BJ (cell line): ENCODE data around the gene SPON1. TPM values are rescaled to one million over a fixed set of nuclear protein-coding genes. Genes with fewer than 3 reads are reported as not detected.

ENCODE experiments used
- CTCF ChIA-PET: fragments of 350-600 bp; formaldehyde crosslinking; extraction: SDS; loops from one replicate; lab custom pipeline; 2021; ENCODE audit warnings: antibody characterized with exemption, inconsistent platforms; lab: Yijun Ruan, JAX
- POLR2A ChIA-PET: fragments of 300-600 bp; sonication (Branson Sonifier 250); formaldehyde crosslinking; extraction: SDS; loops from one replicate; lab custom pipeline; 2021; ENCODE audit warnings: antibody characterized with exemption; lab: Charles Lee
- DNase-seq: peaks from one replicate; pipeline ENCODE4 v3.0.0-alpha.2; 2011; ENCODE audit warnings: low read depth
- H3K27me3 ChIP-seq: 2 replicates; pipeline ENCODE4 v1.6.0; 2011; ENCODE audit warnings: low read length; ENCODE audit not compliant: control insufficient read depth, insufficient read depth
- H3K36me3 ChIP-seq: 2 replicates; pipeline ENCODE4 v1.5.1; 2011; ENCODE audit warnings: low read length; ENCODE audit not compliant: control insufficient read depth, insufficient read depth
- H3K4me3 ChIP-seq: 2 replicates; pipeline ENCODE4 v1.5.1; 2011; ENCODE audit warnings: low read depth, mild to moderate bottlenecking, control low read depth, low read length
- CTCF ChIP-seq: IDR thresholded peaks from 2 replicates; pipeline ENCODE4 v1.5.1; 2011; ENCODE audit warnings: low read depth, mild to moderate bottlenecking, control low read depth, inconsistent platforms, low read length, moderate library complexity; ENCODE audit not compliant: insufficient read depth
- polyA plus RNA-seq: library from polyadenylated mRNA; depleted of rRNA; stranded (reverse); fragments of >200 nt; gene quantifications from 2 replicates; pipeline ENCODE4 v1.2.3, GENCODE V29; 2011

Gene SPON1
- polyA plus RNA-seq, 1 experiment = not detected

DNA sequence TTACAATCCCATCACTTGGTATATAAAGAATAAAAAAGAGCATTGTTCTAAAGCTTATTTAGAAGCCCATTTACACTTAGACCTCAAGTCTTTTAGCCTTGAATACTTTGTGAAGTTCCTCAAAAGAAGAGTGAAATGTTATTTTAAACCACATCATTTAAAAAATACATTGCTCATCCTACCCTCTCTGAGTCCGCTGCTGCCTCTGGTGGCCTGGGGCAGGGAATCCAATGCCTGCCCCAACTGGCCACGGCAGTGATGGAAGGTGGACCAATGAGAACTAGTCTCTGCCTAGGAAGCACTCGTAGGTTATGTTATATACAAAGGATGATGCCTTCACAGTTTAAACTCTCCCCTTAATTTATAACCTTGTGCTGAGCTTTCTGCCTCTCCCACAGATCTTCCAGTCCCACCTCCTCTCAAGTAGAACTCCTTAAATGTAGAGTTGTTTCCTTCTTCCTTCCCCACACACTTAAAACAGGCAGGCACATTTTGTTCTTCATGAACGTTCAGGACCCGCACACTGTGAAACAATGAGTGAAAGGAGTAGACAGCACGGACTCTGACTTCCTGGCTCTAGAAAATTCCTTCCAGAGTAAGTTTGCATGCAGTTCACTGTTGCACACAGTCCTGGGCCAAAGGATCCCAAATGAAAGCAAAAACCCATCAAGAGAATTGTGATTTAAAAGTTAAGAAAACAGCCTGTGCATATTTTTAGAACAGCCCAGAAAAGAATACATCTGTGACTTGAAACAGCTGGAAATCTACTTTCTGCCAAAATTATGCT, 228.7 kb downstream of the SPON1 start:
- Histone ChIP-seq H3K27me3 (no peaks in the 10 kb centered on the region; the same call in 1 of the 2 replicates), H3K36me3 (no peaks in the 10 kb centered on the region), H3K4me3 (no peak overlapping the region)
- TF ChIP-seq CTCF = no peak
- POLR2A ChIA-PET = no interaction called here
- no peak for DNase-seq
- CTCF ChIA-PET = no interaction called here

GRCh38 chr11:14193644-14194043, 231.1 kb downstream of the SPON1 start:
- H3K4me3 ChIP-seq = no peak overlapping the region
- CTCF ChIA-PET = no interaction called here
- no peaks in the 10 kb centered on the region for H3K36me3 ChIP-seq
- POLR2A ChIA-PET = no interaction called here
- TF ChIP-seq CTCF = no peak
- no peaks in the 10 kb centered on the region; the same call in 1 of the 2 replicates for H3K27me3 ChIP-seq
- no peak for DNase-seq

DNA sequence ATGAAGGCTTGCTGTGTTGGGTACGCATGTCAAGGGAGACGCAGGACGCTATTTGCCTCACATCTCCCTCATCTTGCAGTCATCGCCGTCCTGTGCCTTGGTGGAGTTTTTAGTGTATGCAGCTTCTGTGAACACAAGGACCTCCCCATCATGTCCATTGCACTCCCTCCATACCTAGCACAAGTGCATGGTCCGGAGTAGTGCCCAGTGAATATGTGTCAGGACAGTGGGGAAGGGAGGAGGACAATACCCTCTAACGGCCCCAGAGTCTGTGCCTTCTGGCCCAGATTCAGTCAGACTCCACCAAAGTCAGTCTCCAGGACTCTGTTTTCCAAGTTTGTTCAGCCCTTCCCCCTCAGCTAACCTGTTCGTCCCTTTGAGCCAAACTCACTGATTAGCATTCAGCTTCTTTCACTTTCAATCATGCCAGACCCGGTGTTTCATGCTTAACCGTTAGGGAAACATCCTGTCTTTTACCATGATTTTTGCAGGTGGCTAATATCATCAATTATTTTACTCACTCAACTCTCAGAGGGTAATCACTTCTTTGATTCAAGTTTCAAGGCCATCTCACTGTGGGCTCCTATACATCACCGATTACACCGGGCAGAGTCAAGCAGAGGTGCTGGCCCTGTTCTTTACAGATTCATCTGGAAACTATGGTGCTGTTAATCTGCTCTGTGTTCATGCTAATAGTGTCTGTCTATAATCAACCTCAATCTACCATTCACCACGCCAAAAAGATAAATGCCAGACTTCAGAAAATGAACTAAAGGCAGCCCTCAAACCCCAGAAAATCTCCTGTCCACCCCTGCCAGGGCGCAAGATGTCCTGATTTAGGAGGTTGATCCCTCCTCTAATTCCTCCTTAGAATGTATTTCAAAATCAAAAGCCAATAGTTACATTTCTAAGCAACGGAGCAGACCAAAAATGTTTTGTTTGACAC, 240.0 kb downstream of the SPON1 start:
- H3K27me3 ChIP-seq = no peaks in the 10 kb centered on the region
- TF ChIP-seq CTCF = no peak
- ChIA-PET POLR2A (no interaction called here), CTCF (no interaction called here)
- H3K4me3 ChIP-seq = no peak overlapping the region
- H3K36me3 ChIP-seq = no peaks in the 10 kb centered on the region
- DNase-seq = no peak

DNA sequence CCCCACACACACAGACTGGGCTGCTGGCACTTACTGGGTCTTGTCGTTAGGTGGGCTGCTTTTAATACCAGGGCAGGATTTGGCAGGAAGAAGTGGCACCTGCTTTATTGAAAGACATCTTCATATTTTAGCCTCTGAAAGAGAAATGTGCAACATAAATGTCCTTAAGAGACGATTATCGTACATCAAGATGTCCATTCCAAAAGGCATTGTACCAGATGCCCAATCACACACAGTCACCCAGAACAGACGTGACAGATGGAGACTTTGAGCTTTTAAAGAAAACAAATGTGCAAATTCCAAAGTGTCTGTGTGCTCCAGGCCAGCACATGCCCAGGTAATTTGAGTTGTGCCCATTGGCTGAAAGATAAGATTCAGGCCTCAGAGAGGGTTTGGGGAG, 240.8 kb downstream of the SPON1 start:
- no peak for DNase-seq
- TF ChIP-seq CTCF = no peak
- Histone ChIP-seq H3K4me3 (no peak overlapping the region), H3K36me3 (no peaks in the 10 kb centered on the region), H3K27me3 (no peaks in the 10 kb centered on the region)
- ChIA-PET POLR2A (no interaction called here), CTCF (no interaction called here)

- POLR2A ChIA-PET = no interaction called here
- Histone ChIP-seq H3K27me3 (no peaks in the 10 kb centered on the region), H3K36me3 (no peaks in the 10 kb centered on the region), H3K4me3 (no peak overlapping the region)
- DNase-seq = no peak
- TF ChIP-seq CTCF = no peak
- CTCF ChIA-PET = interaction anchor here (0.6 to 1.3 kb wide), 5 partner anchors 18 to 263 kb away, joined by 3 read pairs; no protein-coding TSS in a partner anchor
Measured at GRCh38 chr11:14212986-14213385, 250.5 kb downstream of the SPON1 start.
